Left lung (tissue), 10 donors: ENCODE data around the gene CLDN11. TPM values are rescaled to one million over a fixed set of nuclear protein-coding genes. Genes with fewer than 3 reads are reported as not detected.

Experiments
- ATAC-seq: fragments of 200-7000 bp; cut with Tn5 transposase; one replicate; pipeline ENCODE4 v1.9.1; 2020; ENCODE audit warnings: moderate library complexity
- DNase-seq, 4 donors: peaks; one replicate each; pipeline ENCODE4 v3.0.0-alpha.2; 2013 to 2020
- H3K27ac ChIP-seq, 2 donors: fragments of 200-600 bp; sonication (generic) in 1 of 2; one replicate each; pipeline versions ENCODE4 v1.5.0 to v1.8.0; 2020 to 2021
- H3K27me3 ChIP-seq, 2 donors: fragments of 200-600 bp; sonication (generic) in 1 of 2; one replicate each; pipeline versions ENCODE4 v1.5.0 to v1.8.0; 2020 to 2021
- H3K36me3 ChIP-seq, 2 donors: fragments of 200-600 bp; sonication (generic) in 1 of 2; one replicate each; pipeline versions ENCODE4 v1.5.0 to v1.8.0; 2020 to 2021
- H3K4me1 ChIP-seq, 2 donors: fragments of 200-600 bp; one replicate each; pipeline ENCODE4 v1.8.0; 2021
- H3K4me3 ChIP-seq, 2 donors: fragments of 200-600 bp; sonication (generic) in 1 of 2; one replicate each; pipeline versions ENCODE4 v1.5.0 to v1.8.0; 2020 to 2021; ENCODE audit warnings: mild to moderate bottlenecking in 1 of 2
- H3K9me3 ChIP-seq, 2 donors: fragments of 200-600 bp; sonication (generic) in 1 of 2; one replicate each; pipeline versions ENCODE4 v1.5.0 to v1.8.0; 2020 to 2021
- intact Hi-C, 2 donors: fragments of 100-400 bp; cut with DNase I; formaldehyde crosslinking; loops; one replicate each; pipeline versions ENCODE4 v1.11.2 to v1.14.2; 2022
- polyA plus RNA-seq, 6 donors: library from polyadenylated mRNA; unstranded; fragments of 120-200 nt; gene quantifications; one replicate each; pipeline ENCODE4 v1.2.1, GENCODE V29; 2013; ENCODE audit not compliant: insufficient read length in 6 of 6
- total RNA-seq, 2 donors: library from RNA; stranded (reverse); fragmentation: NEBNext Ultra II Directional; extraction: Animal tissue kit (Norgen Biotek cat#: 25700); gene quantifications; one replicate each; pipeline ENCODE4 v1.2.1, GENCODE V29; 2021
- TF ChIP-seq, protein P1 (sequence below), 2 donors: fragments of 200-600 bp; sonication (generic) in 1 of 2; IDR thresholded peaks; one replicate each; pipeline versions ENCODE4 v1.5.0 to v1.8.0; 2021; ENCODE audit warnings: antibody characterized with exemption in 2 of 2
- donor health status: DM: no; HTN: yes; CAD: no.
- donor health status: DM: no; HTN: no; CAD: no.

The CLDN11 gene
- total and polyA plus RNA-seq, 8 donors, result 5.6 to 12.4 (median 8.9) TPM

DNA sequence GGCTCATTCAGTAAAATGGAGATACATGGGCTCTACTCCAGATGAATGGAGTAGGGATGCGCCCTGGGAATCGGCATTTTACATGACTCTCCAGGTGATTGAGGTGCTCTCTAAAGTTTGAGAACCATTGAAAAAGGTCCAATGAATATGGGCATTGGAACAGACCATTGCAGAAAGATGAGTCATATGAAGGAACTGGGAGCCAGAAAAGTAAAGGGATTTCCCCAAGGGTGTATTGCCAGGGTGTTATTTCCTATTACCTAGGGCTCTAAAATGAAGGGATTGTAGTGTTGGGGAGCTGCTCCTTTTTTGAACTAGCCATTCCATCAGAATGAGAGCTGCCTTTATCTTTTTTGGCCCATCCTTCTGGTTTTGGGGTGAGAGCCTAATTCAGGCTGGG is 21.7 kb downstream of the CLDN11 start:
- no peaks in the 10 kb centered on the region for H3K27me3 ChIP-seq
- intact Hi-C loops, result no loop called here
- no peak for ATAC-seq
- H3K9me3 ChIP-seq, result no peaks in the 10 kb centered on the region
- no peak overlapping the region for H3K27ac ChIP-seq
- no peaks in the 10 kb centered on the region for H3K36me3 ChIP-seq
- no peak overlapping the region for H3K4me3 ChIP-seq
- TF ChIP-seq, protein P1, sequence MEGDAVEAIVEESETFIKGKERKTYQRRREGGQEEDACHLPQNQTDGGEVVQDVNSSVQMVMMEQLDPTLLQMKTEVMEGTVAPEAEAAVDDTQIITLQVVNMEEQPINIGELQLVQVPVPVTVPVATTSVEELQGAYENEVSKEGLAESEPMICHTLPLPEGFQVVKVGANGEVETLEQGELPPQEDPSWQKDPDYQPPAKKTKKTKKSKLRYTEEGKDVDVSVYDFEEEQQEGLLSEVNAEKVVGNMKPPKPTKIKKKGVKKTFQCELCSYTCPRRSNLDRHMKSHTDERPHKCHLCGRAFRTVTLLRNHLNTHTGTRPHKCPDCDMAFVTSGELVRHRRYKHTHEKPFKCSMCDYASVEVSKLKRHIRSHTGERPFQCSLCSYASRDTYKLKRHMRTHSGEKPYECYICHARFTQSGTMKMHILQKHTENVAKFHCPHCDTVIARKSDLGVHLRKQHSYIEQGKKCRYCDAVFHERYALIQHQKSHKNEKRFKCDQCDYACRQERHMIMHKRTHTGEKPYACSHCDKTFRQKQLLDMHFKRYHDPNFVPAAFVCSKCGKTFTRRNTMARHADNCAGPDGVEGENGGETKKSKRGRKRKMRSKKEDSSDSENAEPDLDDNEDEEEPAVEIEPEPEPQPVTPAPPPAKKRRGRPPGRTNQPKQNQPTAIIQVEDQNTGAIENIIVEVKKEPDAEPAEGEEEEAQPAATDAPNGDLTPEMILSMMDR (IDR thresholded peaks at IDR 0.05), result no peak
- H3K4me1 ChIP-seq, result no peaks in the 10 kb centered on the region
- no peak for DNase-seq

DNA sequence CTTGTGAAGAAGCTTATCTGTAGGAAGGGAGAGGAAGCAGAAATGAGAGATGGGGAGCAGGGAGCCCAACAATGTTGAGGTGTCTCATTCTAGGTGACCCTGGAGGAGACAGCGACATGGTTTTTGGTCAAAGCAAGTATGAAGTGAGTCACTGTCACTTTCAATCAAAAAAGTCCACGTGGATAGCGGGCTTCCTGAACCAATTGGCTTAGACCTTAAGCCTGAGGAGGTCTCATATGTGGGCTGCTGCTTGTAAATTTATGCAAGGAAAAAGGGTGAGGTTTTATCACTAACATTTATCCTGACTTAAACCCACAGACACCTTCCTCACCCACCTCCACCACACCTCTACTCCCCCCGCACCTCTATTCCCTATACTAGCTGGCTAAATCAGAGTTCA is 22.7 kb downstream of the CLDN11 start:
- Histone ChIP-seq H3K9me3 (no peaks in the 10 kb centered on the region), H3K4me3 (no peak overlapping the region), H3K27ac (no peak overlapping the region), H3K36me3 (no peaks in the 10 kb centered on the region), H3K27me3 (no peaks in the 10 kb centered on the region), H3K4me1 (no peaks in the 10 kb centered on the region)
- TF ChIP-seq, protein P1 (IDR thresholded peaks at IDR 0.05), result no peak
- no peak for DNase-seq
- intact Hi-C loops, result no loop called here
- no peak for ATAC-seq

DNA sequence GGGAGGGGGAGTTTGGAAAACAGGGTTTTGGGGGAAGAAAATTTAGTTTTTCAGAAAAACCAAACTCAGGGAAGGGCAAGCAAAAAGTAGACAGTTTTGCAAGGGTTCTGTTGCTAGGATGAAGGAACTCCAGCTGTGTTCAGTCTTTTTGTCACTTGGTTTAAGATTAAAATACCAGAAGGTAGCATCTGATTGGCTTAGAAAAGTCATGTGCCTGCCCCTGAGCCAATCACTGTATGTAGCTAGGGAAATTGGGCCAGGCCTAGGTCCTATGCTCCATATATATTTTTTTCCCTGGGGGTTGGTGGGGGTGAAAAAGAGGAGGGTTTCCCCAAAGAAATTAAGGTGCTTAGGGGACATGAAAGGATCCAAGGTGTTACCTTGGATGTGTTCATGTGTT is 24.3 kb downstream of the CLDN11 start:
- Histone ChIP-seq H3K4me3 (no peak overlapping the region), H3K36me3 (no peaks in the 10 kb centered on the region), H3K9me3 (no peaks in the 10 kb centered on the region), H3K4me1 (no peaks in the 10 kb centered on the region), H3K27me3 (no peaks in the 10 kb centered on the region), H3K27ac (no peak overlapping the region)
- intact Hi-C loops, result no loop called here
- TF ChIP-seq, protein P1 (IDR thresholded peaks at IDR 0.05), result no peak
- DNase-seq, result no peak
- no peak for ATAC-seq

DNA sequence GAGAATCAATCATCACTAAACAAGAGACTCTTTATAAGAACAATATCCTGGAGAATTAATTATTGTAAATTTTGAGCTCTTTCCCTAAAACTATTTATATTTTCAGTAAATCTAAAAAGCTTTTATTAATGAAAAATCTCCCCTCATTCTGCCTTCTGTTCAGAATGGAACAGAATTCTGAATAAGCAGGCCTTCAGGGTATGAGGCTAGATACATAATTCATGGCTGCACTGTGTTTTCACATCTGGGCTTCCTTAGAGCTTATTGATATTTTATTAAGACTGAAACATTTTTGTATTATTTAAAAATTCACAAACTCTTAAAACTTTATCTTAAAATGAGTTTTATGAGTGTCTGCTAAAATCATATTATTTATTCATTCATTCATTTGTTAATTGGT is 24.8 kb downstream of the CLDN11 start:
- TF ChIP-seq, protein P1 (IDR thresholded peaks at IDR 0.05), result no peak
- H3K27ac ChIP-seq, result no peak overlapping the region
- no peak for DNase-seq
- H3K4me1 ChIP-seq, result no peaks in the 10 kb centered on the region
- H3K27me3 ChIP-seq, result no peaks in the 10 kb centered on the region
- ATAC-seq, result no peak
- no peaks in the 10 kb centered on the region for H3K9me3 ChIP-seq
- no peaks in the 10 kb centered on the region for H3K36me3 ChIP-seq
- H3K4me3 ChIP-seq, result no peak overlapping the region
- intact Hi-C loops, result no loop called here

- peak in 1 of 4 donors; percentile 31 for DNase-seq
Measured at GRCh38 chr3:170448584-170448983, 29.9 kb downstream of the CLDN11 start.

More at GRCh38 chr3:170448584-170448983, 29.9 kb downstream of the CLDN11 start:
- TF ChIP-seq, protein P1 (IDR thresholded peaks at IDR 0.05), result no peak
- Histone ChIP-seq H3K27me3 (no peaks in the 10 kb centered on the region), H3K36me3 (no peaks in the 10 kb centered on the region), H3K27ac (no peak overlapping the region), H3K4me1 (no peaks in the 10 kb centered on the region), H3K9me3 (no peaks in the 10 kb centered on the region), H3K4me3 (no peak overlapping the region)
- intact Hi-C loops, result no loop called here
- ATAC-seq, result no peak
